Liver (tissue), 9 donors: ENCODE results near the gene RBBP5. TPM values are rescaled to one million over a fixed set of nuclear protein-coding genes. Genes with fewer than 3 reads are reported as not detected.

Experiments
- DNase-seq: peaks from one replicate; pipeline ENCODE4 v3.0.0-alpha.2; 2017; ENCODE audit warnings: low spot score
- H3K27ac ChIP-seq, 2 donors: one replicate each; pipeline ENCODE4 v1.7.0; 2013; ENCODE audit warnings: inconsistent platforms in 2 of 2, low read length in 2 of 2, control low read depth in 1 of 2, low read depth in 1 of 2, mild to moderate bottlenecking in 1 of 2
- H3K27me3 ChIP-seq, 4 donors: one replicate each; pipeline versions ENCODE4 v1.6.1 to v1.7.0; 2013; ENCODE audit warnings: low read length in 3 of 4, inconsistent platforms in 1 of 4, mild to moderate bottlenecking in 1 of 4, moderate library complexity in 1 of 4; ENCODE audit not compliant: control insufficient read depth in 4 of 4, insufficient read depth in 4 of 4
- H3K36me3 ChIP-seq, 4 donors: one replicate each; pipeline versions ENCODE4 v1.6.1 to v1.7.0; 2013; ENCODE audit warnings: low read length in 3 of 4, mild to moderate bottlenecking in 3 of 4, low read depth in 1 of 4, moderate library complexity in 1 of 4; ENCODE audit not compliant: control insufficient read depth in 4 of 4, insufficient read depth in 3 of 4
- H3K4me1 ChIP-seq, 4 donors: one replicate each; pipeline versions ENCODE4 v1.6.1 to v1.7.0; 2013; ENCODE audit warnings: low read length in 3 of 4, mild to moderate bottlenecking in 3 of 4, moderate library complexity in 1 of 4; ENCODE audit not compliant: control insufficient read depth in 4 of 4, insufficient read depth in 4 of 4
- H3K4me3 ChIP-seq, 3 donors: one replicate each; pipeline versions ENCODE4 v1.6.1 to v1.7.0; 2013; ENCODE audit warnings: low read length in 3 of 3, control low read depth in 1 of 3, low read depth in 1 of 3, mild to moderate bottlenecking in 1 of 3
- H3K9ac ChIP-seq, 2 donors: one replicate each; pipeline ENCODE4 v1.7.0; 2013; ENCODE audit warnings: low read length in 2 of 2, mild to moderate bottlenecking in 2 of 2, moderate library complexity in 2 of 2, control low read depth in 1 of 2, low read depth in 1 of 2
- H3K9me3 ChIP-seq, 4 donors: one replicate each; pipeline versions ENCODE4 v1.6.1 to v1.7.0; 2013; ENCODE audit warnings: low read length in 3 of 4; ENCODE audit not compliant: control insufficient read depth in 4 of 4
- EGR1 ChIP-seq, 2 donors: IDR thresholded peaks; 2 replicates each; pipeline ENCODE4 v1.6.1; 2016 to 2018; ENCODE audit warnings: antibody characterized with exemption in 2 of 2, low read depth in 2 of 2
- FOXA1 ChIP-seq: IDR thresholded peaks from 2 replicates; pipeline ENCODE4 v1.6.1; 2016; ENCODE audit warnings: antibody characterized with exemption
- GABPA ChIP-seq, 2 donors: IDR thresholded peaks in 1 of 2; conservative IDR thresholded peaks in 1 of 2; 2 replicates each; pipeline ENCODE4 v1.6.1; 2016; ENCODE audit warnings: antibody characterized with exemption in 2 of 2, mild to moderate bottlenecking in 1 of 2, moderate library complexity in 1 of 2
- HNF4A ChIP-seq, 2 donors: conservative IDR thresholded peaks; 2 replicates each; pipeline ENCODE4 v1.6.1; 2016; ENCODE audit warnings: antibody characterized with exemption in 2 of 2, mild to moderate bottlenecking in 2 of 2
- HNF4G ChIP-seq: IDR thresholded peaks from 2 replicates; pipeline ENCODE4 v1.6.1; 2016; ENCODE audit warnings: antibody characterized with exemption
- JUND ChIP-seq, 2 donors: IDR thresholded peaks; 2 replicates each; pipeline ENCODE4 v1.6.1; 2016; ENCODE audit warnings: antibody characterized with exemption in 2 of 2
- NR2F2 ChIP-seq: IDR thresholded peaks from 2 replicates; pipeline ENCODE4 v1.6.1; 2016; ENCODE audit warnings: antibody characterized with exemption
- RAD21 ChIP-seq, 2 donors: IDR thresholded peaks; 2 replicates each; pipeline ENCODE4 v1.6.1; 2016; ENCODE audit warnings: antibody characterized with exemption in 2 of 2, mild to moderate bottlenecking in 2 of 2
- REST ChIP-seq: IDR thresholded peaks from 2 replicates; pipeline ENCODE4 v1.6.1; 2016; ENCODE audit warnings: antibody characterized with exemption, mild to moderate bottlenecking
- SP1 ChIP-seq: IDR thresholded peaks from 2 replicates; pipeline ENCODE4 v1.6.1; 2018; ENCODE audit warnings: antibody characterized with exemption, mild to moderate bottlenecking
- TAF1 ChIP-seq: conservative IDR thresholded peaks from 2 replicates; pipeline ENCODE4 v1.6.1; 2016; ENCODE audit warnings: antibody characterized with exemption, mild to moderate bottlenecking
- YY1 ChIP-seq: IDR thresholded peaks from 2 replicates; pipeline ENCODE4 v1.6.1; 2016; ENCODE audit warnings: antibody characterized with exemption, mild to moderate bottlenecking
- WGBS: extraction: QIAGEN DNeasy Blood & Tissue Kit; methylation state at CpG from one replicate; pipeline ENCODE4 v1.1.7; 2013; 5-methylcytosine and 5-hydroxymethylcytosine counted together
- polyA plus RNA-seq, 2 donors: library from polyadenylated mRNA; stranded (reverse) in 1 of 2; unstranded in 1 of 2; fragments of 200-250 nt in 1 of 2; fragments of >200 nt in 1 of 2; fragmentation: Nextera tagmentation in 1 of 2; extraction: Ambion mirVana in 1 of 2; gene quantifications; one replicate each; pipeline versions ENCODE4 v1.2.1 to v1.2.3, GENCODE V29; 2013 to 2015
- total RNA-seq, 2 donors: library from RNA; depleted of rRNA; stranded (reverse); fragments of >200 nt; gene quantifications; one replicate each; pipeline ENCODE4 v1.2.3, GENCODE V29; 2014
- TF ChIP-seq, protein P1 (sequence below): IDR thresholded peaks from 2 replicates; pipeline ENCODE4 v1.6.1; 2016; ENCODE audit warnings: antibody characterized with exemption
- TF ChIP-seq, protein P2 (sequence below): fragments of 150-350 bp; IDR thresholded peaks from 2 replicates; pipeline ENCODE4 v1.5.1; 2017; ENCODE audit warnings: improper control_type of control experiment, low read depth, low read length; ENCODE audit not compliant: missing input control
- TF ChIP-seq, protein P3 (sequence below): IDR thresholded peaks from 2 replicates; pipeline ENCODE4 v1.6.1; 2016; ENCODE audit warnings: antibody characterized with exemption
- donor health status: healthy.
- donor health status: healthy.
- donor health status: healthy.
- donor health status: healthy.
- donor health status: healthy.

RBBP5 gene
- total and polyA plus RNA-seq, 4 donors: 4.6 to 12.0 (median 8.5) TPM

GRCh38 chr1:205076245-205076761, 45.5 kb downstream of the RBBP5 start:
- H3K9me3 ChIP-seq: no peaks in the 10 kb centered on the region
- no peak overlapping the region for H3K4me3 ChIP-seq
- no peak for TF ChIP-seq GABPA (IDR thresholded peaks at IDR 0.05 in 1 of 2, conservative IDR thresholded peaks at IDR 0.05 in 1 of 2)
- TF ChIP-seq, protein P1, sequence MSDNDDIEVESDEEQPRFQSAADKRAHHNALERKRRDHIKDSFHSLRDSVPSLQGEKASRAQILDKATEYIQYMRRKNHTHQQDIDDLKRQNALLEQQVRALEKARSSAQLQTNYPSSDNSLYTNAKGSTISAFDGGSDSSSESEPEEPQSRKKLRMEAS: no peak
- TF ChIP-seq REST: no peak
- no peak for TF ChIP-seq NR2F2
- TF ChIP-seq FOXA1: no peak
- no peak for TF ChIP-seq JUND (IDR thresholded peaks at IDR 0.05)
- TF ChIP-seq, protein P2, sequence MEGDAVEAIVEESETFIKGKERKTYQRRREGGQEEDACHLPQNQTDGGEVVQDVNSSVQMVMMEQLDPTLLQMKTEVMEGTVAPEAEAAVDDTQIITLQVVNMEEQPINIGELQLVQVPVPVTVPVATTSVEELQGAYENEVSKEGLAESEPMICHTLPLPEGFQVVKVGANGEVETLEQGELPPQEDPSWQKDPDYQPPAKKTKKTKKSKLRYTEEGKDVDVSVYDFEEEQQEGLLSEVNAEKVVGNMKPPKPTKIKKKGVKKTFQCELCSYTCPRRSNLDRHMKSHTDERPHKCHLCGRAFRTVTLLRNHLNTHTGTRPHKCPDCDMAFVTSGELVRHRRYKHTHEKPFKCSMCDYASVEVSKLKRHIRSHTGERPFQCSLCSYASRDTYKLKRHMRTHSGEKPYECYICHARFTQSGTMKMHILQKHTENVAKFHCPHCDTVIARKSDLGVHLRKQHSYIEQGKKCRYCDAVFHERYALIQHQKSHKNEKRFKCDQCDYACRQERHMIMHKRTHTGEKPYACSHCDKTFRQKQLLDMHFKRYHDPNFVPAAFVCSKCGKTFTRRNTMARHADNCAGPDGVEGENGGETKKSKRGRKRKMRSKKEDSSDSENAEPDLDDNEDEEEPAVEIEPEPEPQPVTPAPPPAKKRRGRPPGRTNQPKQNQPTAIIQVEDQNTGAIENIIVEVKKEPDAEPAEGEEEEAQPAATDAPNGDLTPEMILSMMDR: no peak
- TF ChIP-seq TAF1: no peak
- no peak for TF ChIP-seq RAD21 (IDR thresholded peaks at IDR 0.05)
- TF ChIP-seq, protein P3, sequence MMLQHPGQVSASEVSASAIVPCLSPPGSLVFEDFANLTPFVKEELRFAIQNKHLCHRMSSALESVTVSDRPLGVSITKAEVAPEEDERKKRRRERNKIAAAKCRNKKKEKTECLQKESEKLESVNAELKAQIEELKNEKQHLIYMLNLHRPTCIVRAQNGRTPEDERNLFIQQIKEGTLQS: no peak
- no peaks in the 10 kb centered on the region for H3K4me1 ChIP-seq
- no peak overlapping the region for H3K9ac ChIP-seq
- 87% methylated on average over 4 of the region's 4 CpGs for WGBS
- DNase-seq: no peak
- no peak overlapping the region for H3K27ac ChIP-seq
- H3K36me3 ChIP-seq: no peaks in the 10 kb centered on the region
- no peaks in the 10 kb centered on the region for H3K27me3 ChIP-seq

GRCh38 chr1:205075642-205076155, 46.1 kb downstream of the RBBP5 start:
- no peak overlapping the region for H3K27ac ChIP-seq
- H3K4me3 ChIP-seq: no peak overlapping the region
- DNase-seq: no peak
- no peaks in the 10 kb centered on the region for H3K27me3 ChIP-seq
- H3K4me1 ChIP-seq: no peaks in the 10 kb centered on the region
- H3K9ac ChIP-seq: no peak overlapping the region
- 70% methylated on average over 7 of the region's 7 CpGs for WGBS
- TF ChIP-seq, protein P2: no peak
- no peak for TF ChIP-seq JUND (IDR thresholded peaks at IDR 0.05)
- TF ChIP-seq HNF4G: no peak
- no peak for TF ChIP-seq SP1
- no peak for TF ChIP-seq TAF1
- no peak for TF ChIP-seq EGR1 (IDR thresholded peaks at IDR 0.05; ENCODE audit: low read depth in 2 of 2)
- TF ChIP-seq HNF4A (conservative IDR thresholded peaks at IDR 0.05): no peak
- TF ChIP-seq, protein P1: no peak
- TF ChIP-seq YY1: no peak
- H3K36me3 ChIP-seq: no peaks in the 10 kb centered on the region
- H3K9me3 ChIP-seq: no peaks in the 10 kb centered on the region
